ENCODE data around the gene CDKN2AIPNL. TPM values are rescaled to one million over a fixed set of nuclear protein-coding genes. Genes with fewer than 3 reads are reported as not detected.
"Not testable (repeated sequence)": the region's sequence is repeated elsewhere in the genome, so short reads cannot be mapped to it uniquely, and the experiment has no call there.

The CDKN2AIPNL gene
- total RNA-seq, 1 donor from 2014 or later, result 29.1 TPM

GRCh38 chr5:134438721-134439123 is 27.0 kb upstream of the CDKN2AIPNL start:
- no peak for DNase-seq (ENCODE audit: low spot score)

- DNase-seq (ENCODE audit: low spot score), result no peak
These were observed 26.3 kb upstream of the CDKN2AIPNL start for GRCh38 chr5:134437847-134438581.

- no peak for DNase-seq (ENCODE audit: low spot score)
These were observed 25.7 kb upstream of the CDKN2AIPNL start for GRCh38 chr5:134437340-134437846.

GRCh38 chr5:134436523-134437339 is 25.1 kb upstream of the CDKN2AIPNL start:
- peak; percentile 70 for DNase-seq (ENCODE audit: low spot score)

GRCh38 chr5:134435560-134435959 is 23.9 kb upstream of the CDKN2AIPNL start:
- no peak for DNase-seq (ENCODE audit: low spot score)

- no peak for DNase-seq (ENCODE audit: low spot score)
These were observed 21.1 kb upstream of the CDKN2AIPNL start for GRCh38 chr5:134432677-134433359.

- DNase-seq (ENCODE audit: low spot score), result no peak
These were observed 20.5 kb upstream of the CDKN2AIPNL start for GRCh38 chr5:134432174-134432573.

- no peak for DNase-seq (ENCODE audit: low spot score)
These were observed 18.4 kb upstream of the CDKN2AIPNL start for GRCh38 chr5:134430001-134430569.

- DNase-seq (ENCODE audit: low spot score), result no peak
These were observed 15.9 kb upstream of the CDKN2AIPNL start for GRCh38 chr5:134427540-134428041.

- DNase-seq (ENCODE audit: low spot score), result no peak
These were observed 14.7 kb upstream of the CDKN2AIPNL start for GRCh38 chr5:134426361-134426760.

GRCh38 chr5:134423376-134423775 is 11.7 kb upstream of the CDKN2AIPNL start:
- no peak for DNase-seq (ENCODE audit: low spot score)

- DNase-seq (ENCODE audit: low spot score), result no peak
These were observed 11.2 kb upstream of the CDKN2AIPNL start for GRCh38 chr5:134422791-134423365.

GRCh38 chr5:134421038-134421437 is 9.4 kb upstream of the CDKN2AIPNL start:
- DNase-seq (ENCODE audit: low spot score), result not testable (repeated sequence)

- no peak for DNase-seq (ENCODE audit: low spot score)
These were observed 8.7 kb upstream of the CDKN2AIPNL start for GRCh38 chr5:134420343-134420742.

GRCh38 chr5:134418958-134419357 is 7.3 kb upstream of the CDKN2AIPNL start:
- DNase-seq (ENCODE audit: low spot score), result no peak

GRCh38 chr5:134417707-134418106 is 6.0 kb upstream of the CDKN2AIPNL start:
- no peak for DNase-seq (ENCODE audit: low spot score)

GRCh38 chr5:134413046-134413445 is 1.4 kb upstream of the CDKN2AIPNL start:
- no peak for DNase-seq (ENCODE audit: low spot score)

- no peak for DNase-seq (ENCODE audit: low spot score)
These were observed 494 bp downstream of the CDKN2AIPNL start for GRCh38 chr5:134411228-134411545.

GRCh38 chr5:134410822-134411221 is 859 bp downstream of the CDKN2AIPNL start:
- DNase-seq (ENCODE audit: low spot score), result no peak

- DNase-seq (ENCODE audit: low spot score), result no peak
These were observed 2.4 kb downstream of the CDKN2AIPNL start for GRCh38 chr5:134409321-134409720.

- no peak for DNase-seq (ENCODE audit: low spot score)
These were observed 5.3 kb downstream of the CDKN2AIPNL start for GRCh38 chr5:134406390-134406789.

All from umbilical cord (tissue), 2 donors.